Right renal cortex interstitium (tissue), 3 donors: ENCODE measurements around the gene MFGE8. TPM values are rescaled to one million over a fixed set of nuclear protein-coding genes. Genes with fewer than 3 reads are reported as not detected.

Experiments
- DNase-seq, 3 donors: peaks; one replicate each; pipeline ENCODE4 v3.0.0-alpha.2; 2013; ENCODE audit warnings: low read depth in 3 of 3, low spot score in 2 of 3
- polyA plus RNA-seq, 3 donors: library from polyadenylated mRNA; unstranded; fragments of 120-200 nt; gene quantifications; one replicate each; pipeline ENCODE4 v1.2.1, GENCODE V29; 2013; ENCODE audit not compliant: insufficient read length in 3 of 3

The MFGE8 gene
- polyA plus RNA-seq, 3 donors = 72.0 to 96.5 (median 91.2) TPM

DNA sequence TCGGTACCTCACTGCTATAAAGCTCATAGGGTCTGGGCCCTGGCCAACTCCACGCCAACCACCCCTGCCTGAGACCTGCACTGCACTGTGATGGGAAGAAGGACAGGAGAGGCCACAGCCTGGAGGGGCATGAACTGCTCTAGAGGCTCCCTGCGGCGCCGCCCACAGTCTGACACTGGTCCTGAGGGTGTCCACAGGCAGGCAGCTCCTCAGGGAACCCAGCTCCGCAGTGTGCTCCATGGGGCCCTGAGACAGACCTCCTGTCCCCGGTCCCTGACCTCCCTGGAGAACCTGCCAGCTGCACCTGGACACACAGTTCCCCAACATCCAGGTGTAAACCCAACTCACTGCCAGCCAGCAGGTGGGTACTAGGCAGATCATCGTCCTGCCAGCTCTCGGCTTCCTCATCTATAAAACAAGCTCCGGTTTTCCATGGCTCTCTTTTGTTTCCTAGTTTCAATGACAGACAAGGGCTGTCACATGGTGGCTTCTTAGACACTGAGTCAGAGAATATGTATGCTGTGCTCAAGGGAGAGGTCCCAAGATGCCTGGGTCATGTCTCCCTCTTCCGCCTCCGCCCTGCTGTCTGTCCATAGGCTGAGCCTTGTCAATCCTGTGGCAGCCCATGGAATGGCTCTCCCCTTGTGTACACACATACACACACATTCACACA, 12.7 kb downstream of the MFGE8 start:
- no peak for DNase-seq

- DNase-seq = no peak
These were observed 13.9 kb downstream of the MFGE8 start for GRCh38 chr15:88899251-88899650.

- DNase-seq = no peak
These were observed 14.4 kb downstream of the MFGE8 start for GRCh38 chr15:88898736-88899135.

- no peak for DNase-seq
These were observed 15.6 kb downstream of the MFGE8 start for GRCh38 chr15:88897456-88898194.

GRCh38 chr15:88897142-88897455, 16.1 kb downstream of the MFGE8 start:
- no peak for DNase-seq

- DNase-seq = no peak
These were observed 16.7 kb downstream of the MFGE8 start for GRCh38 chr15:88896333-88897033.

DNA sequence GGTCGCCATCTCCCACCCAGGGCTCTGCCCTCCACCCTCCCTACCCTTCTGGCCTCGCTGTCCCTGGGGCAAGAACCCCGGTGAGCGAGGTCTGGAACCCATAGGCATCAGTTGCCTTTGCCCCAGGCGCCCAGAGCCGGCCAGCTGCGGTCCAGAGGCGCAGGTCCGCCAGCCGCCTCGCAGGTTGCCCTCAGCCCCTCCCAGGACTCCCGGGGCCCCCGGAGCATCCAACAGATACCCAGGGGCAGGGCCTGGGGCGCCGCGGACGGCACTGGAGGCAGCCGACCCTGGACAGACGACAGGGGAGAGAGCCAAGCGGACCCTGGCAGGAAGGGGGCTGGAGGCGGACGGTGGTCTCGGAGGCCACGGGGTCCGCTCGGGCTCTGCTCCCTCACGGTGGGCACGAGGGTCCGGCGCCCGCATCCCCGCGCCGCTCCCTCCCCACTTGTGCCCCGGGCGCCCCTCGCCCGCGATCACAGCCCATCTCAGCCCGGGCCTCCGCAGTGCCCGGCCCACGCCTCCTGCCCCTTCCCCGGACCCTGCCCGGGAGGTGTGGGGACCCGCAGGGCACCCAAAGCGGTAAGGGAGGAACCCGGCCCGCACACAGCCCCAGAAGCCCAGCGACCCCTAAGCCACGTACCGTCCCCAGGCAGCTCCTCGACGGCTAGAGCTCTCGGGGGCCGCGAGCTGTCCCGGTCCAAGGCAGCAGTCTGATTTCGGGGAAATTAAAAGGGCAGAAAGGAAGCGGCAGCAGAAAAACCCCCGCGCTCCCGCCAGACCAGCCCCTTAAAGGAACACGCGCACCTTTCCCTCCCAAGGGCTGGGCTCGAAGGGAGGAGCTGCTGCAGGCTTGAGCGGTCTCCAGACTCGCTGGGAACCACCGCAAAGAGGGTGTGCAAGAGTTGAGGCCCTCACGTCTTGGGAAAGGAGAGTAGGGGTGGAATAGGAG, 18.1 kb downstream of the MFGE8 start, which contains the start of gene HAPLN3:
Gene HAPLN3 (minus strand): TSS at position 726 of the 949 bp plus-strand sequence. CDS start 8,246 bp downstream, outside the sequence.
- DNase-seq = no peak

DNA sequence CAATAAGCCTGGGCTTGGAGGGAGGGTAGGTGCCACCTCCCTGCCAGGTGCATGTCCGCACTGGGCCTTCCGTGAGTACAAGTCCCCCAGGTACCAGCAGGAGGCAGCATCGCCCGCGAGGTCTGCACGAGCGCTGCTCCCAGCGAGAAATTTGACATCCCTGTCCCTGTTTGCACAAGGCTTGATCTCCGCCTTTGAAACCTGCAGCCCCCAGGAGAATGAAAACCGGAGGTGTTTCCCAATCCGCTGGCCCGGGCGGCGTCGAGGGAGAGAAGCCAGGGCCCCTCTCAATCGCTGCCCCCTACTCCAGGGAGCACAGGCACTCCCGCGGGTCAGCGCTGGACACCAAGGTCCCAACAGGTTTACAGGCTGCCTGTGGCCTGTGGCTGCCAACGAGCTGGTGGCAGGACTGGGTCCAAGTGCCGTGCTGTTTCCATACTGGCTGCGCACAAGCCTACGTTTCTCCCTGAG, 18.8 kb downstream of the MFGE8 start:
- DNase-seq = no peak

DNA sequence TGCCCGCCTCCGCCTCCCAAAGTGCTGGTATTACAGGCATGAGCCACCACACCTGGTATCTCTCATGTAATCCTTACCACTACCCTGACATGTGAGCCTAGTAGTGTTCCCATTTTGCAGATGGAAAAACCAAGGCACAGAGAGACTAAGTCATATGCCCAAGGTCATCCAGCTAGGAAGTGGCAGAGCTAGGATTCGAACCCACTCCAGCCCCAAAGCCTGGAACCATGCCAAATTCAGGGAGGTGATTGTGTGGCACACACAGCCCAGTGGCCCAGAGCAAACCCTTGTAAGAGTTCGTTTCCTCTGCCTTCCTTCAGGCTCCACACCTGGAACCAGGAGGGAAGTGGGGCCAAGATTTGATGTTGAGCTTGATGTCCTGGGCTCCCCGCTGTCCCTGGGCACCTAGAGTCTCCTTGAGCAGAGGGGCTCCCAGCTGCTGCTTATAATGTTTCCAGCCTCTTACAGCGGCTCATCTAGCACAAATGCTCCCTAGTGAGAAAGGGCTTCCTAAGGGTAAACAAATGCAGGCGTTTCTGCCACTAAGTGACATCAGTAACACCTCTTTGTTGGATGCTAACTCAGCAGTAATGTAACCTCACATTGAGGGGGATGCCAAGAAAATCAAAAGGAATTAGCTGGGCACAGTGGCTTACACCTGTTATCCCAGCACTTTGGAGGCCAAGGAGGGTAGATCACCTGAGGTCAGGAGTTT, 21.5 kb downstream of the MFGE8 start:
- no peak for DNase-seq

DNA sequence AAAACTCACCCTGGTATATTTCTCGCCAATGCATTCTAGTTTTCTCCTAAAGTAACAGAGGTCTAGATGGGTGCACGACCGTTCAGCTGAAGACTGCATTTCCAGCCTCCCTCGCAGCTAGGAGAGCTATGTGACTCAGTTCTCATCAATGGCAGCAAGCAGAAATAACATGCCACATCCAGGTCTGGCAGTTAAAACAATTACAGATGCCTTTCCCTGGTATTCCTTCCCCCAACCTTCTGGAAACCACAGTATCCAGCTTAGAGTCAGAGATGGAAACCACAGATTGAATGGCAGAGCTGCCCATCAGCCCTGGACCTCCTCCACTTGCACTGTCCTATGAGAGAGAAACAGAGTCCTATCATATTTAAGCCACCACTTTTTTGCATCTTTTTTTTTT, 22.7 kb downstream of the MFGE8 start:
- DNase-seq = no peak

- DNase-seq = no peak
These were observed 24.5 kb downstream of the MFGE8 start for GRCh38 chr15:88888719-88889118.

- DNase-seq = no peak
These were observed 26.1 kb downstream of the MFGE8 start for GRCh38 chr15:88887068-88887580.

DNA sequence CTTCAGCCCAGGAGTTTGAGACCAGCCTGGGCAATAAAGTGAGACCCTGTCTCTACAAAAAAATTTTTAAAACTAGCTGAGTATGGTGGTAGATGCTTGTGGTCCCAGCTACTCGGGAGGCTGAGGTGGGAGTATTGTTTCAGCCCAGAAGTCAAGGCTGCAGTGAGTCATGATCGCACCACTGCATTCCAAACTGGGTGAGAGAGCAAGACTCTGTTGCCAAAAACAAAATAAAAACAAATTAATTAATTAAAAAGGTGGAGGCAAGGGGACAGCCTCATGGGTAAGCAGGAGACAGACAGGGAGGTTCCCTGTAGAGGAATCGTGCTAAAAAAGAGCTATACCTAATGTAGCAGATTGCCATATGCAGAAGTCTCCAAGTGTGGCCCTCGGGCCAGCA, 30.4 kb downstream of the MFGE8 start:
- no peak for DNase-seq

- DNase-seq = no peak
These were observed 31.4 kb downstream of the MFGE8 start for GRCh38 chr15:88881775-88882174.

GRCh38 chr15:88880944-88881740, 32.0 kb downstream of the MFGE8 start:
- DNase-seq = no peak

- DNase-seq = no peak
These were observed 34.4 kb downstream of the MFGE8 start for GRCh38 chr15:88878720-88879184.

GRCh38 chr15:88877906-88878305, 35.3 kb downstream of the MFGE8 start:
- no peak for DNase-seq

DNA sequence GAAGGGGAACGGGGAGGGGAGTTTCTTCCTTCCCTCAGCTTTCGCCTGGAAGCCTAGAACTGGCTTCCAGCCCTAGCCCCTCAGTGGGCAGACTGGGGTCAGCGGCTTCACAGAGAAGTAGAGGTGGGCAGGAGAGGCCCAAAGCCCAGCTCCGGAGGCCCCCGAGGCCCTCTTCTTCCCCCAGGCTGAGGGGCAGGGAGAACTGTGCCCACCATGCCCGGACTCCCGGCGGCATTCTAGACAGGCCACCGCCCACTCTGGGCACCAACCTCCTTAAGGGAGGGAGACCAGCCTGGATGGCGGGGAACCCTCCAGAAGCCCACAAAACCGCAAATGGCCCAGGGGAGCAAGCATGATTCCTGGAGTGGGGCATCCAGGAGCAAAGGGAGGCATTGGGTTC, 35.8 kb downstream of the MFGE8 start:
- no peak for DNase-seq

GRCh38 chr15:88876573-88876972, 36.6 kb downstream of the MFGE8 start:
- no peak for DNase-seq
